ENCODE results near the gene DSCAML1.

DSCAML1 gene

DNA sequence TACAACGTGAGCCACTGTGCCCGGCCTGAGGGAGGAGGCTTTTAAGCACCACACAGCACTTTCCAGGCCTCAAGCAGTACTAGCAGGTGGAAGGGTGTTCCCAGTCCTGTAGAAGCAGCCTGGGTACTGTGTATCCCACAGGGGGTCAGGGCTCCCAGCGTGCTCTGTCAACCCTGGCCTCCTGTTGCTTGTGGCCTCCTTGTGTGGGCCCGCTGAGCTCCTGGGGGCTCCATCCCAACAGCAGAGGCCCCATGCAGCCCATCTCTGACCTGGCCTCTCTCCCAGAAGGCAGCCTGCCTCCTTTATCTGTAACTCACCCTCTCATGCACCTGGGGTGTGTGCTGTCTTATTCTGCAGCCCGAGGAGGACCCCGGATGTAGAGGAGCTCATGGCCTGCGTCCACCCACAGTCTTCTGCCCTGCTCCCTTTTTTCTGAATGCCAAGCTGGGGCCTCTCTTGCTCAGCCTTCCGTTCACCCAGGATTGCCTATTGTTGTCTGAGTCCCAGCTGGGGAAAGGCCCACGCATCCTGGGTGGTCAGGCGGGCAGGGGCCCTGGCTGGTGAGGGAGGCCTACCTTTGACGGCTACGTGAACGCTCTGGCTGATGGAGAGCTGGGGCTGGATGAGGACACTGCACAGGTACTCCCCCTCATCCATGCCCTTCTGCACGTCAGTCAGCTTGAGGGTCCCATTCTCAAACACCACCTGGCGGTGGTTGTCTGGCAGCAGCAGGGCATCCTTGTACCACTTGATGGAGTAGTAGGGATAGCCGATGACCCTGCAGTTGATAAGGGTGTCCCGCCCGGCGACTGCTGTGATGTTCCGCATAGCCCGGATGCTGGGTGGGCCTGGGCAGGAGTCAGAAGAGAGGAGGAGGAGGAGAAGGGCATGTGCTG is 280.9 kb downstream of the DSCAML1 start:
- DNase-seq (ENCODE audit: extremely low spot score) = no peak
- CTCF ChIA-PET = no interaction called here
- no peak for TF ChIP-seq ARNT (IDR thresholded peaks at IDR 0.05)
- TF ChIP-seq FOXM1 (IDR thresholded peaks at IDR 0.05; ENCODE audit: borderline replicate concordance) = no peak
- TF ChIP-seq, protein P1, sequence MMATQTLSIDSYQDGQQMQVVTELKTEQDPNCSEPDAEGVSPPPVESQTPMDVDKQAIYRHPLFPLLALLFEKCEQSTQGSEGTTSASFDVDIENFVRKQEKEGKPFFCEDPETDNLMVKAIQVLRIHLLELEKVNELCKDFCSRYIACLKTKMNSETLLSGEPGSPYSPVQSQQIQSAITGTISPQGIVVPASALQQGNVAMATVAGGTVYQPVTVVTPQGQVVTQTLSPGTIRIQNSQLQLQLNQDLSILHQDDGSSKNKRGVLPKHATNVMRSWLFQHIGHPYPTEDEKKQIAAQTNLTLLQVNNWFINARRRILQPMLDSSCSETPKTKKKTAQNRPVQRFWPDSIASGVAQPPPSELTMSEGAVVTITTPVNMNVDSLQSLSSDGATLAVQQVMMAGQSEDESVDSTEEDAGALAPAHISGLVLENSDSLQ (IDR thresholded peaks at IDR 0.05) = no peak
- TF ChIP-seq ELF4 (IDR thresholded peaks at IDR 0.05) = no peak
- no peak for TF ChIP-seq L3MBTL2 (conservative IDR thresholded peaks at IDR 0.05)
- TF ChIP-seq HDGF (IDR thresholded peaks at IDR 0.05; ENCODE audit: borderline replicate concordance) = no peak
- TF ChIP-seq NFRKB (IDR thresholded peaks at IDR 0.05) = no peak
- no peak for TF ChIP-seq FOXA1 (IDR thresholded peaks at IDR 0.05)
- TF ChIP-seq BHLHE40 (IDR thresholded peaks at IDR 0.05; ENCODE audit: borderline replicate concordance) = no peak
- no peak for TF ChIP-seq TARDBP (IDR thresholded peaks at IDR 0.05)
- TF ChIP-seq CTBP1 (IDR thresholded peaks at IDR 0.05; ENCODE audit: borderline replicate concordance) = no peak
- TF ChIP-seq ZNF384 (IDR thresholded peaks at IDR 0.05) = no peak
- TF ChIP-seq SUZ12 (IDR thresholded peaks at IDR 0.05) = no peak
- TF ChIP-seq LEF1 (IDR thresholded peaks at IDR 0.05; ENCODE audit: borderline replicate concordance) = no peak
- TF ChIP-seq FOXK2 (IDR thresholded peaks at IDR 0.05) = no peak
- no peak for TF ChIP-seq SP1 (IDR thresholded peaks at IDR 0.05)
- POLR2A ChIA-PET = no interaction called here

GRCh38 chr11:117514256-117514655 is 282.8 kb downstream of the DSCAML1 start:
- no peak for DNase-seq (ENCODE audit: extremely low spot score)
- ChIA-PET POLR2A (no interaction called here), CTCF (interaction anchor here (0.6 kb wide), 1 partner anchor 242 kb away, joined by 8 read pairs; no protein-coding TSS in a partner anchor)
- TF ChIP-seq ZNF384 (IDR thresholded peaks at IDR 0.05) = no peak
- no peak for TF ChIP-seq L3MBTL2 (conservative IDR thresholded peaks at IDR 0.05)

GRCh38 chr11:117513666-117514065 is 283.4 kb downstream of the DSCAML1 start:
- no peak for TF ChIP-seq FOXK2 (IDR thresholded peaks at IDR 0.05)
- no peak for TF ChIP-seq FOXM1 (IDR thresholded peaks at IDR 0.05; ENCODE audit: borderline replicate concordance)
- TF ChIP-seq, protein P1 (IDR thresholded peaks at IDR 0.05) = no peak
- TF ChIP-seq L3MBTL2 (conservative IDR thresholded peaks at IDR 0.05) = no peak
- no peak for TF ChIP-seq CTBP1 (IDR thresholded peaks at IDR 0.05; ENCODE audit: borderline replicate concordance)

DNA sequence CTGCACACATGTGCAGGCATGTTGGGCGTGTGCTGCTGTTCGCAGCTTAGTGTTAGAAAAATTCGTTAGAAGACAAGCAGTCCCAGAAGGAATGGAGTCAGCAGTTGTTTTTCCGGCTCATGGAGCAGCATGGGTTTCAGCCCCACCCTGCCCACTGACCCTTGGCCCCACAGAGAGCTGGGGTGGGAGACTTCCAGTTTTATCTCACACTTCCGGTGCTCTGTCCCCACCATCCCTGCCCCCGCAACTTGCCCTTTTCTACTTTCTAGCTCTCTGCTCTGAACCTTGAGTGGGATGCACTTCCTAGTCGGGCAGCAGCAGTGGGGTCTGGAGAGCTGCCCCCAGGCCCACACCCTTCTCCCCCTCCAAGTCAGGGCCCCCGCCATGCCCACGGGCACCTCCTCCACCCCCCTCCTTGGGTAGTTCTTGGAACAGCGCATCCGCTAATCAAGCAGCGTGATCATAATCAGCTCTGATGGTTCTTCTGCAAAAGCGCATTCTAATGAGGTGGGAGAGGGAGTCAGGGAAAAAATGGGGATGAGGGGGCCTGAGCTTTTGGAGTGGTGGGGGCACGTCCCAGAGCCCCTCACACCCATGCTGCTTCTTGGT is 285.0 kb downstream of the DSCAML1 start:
- POLR2A ChIA-PET = no interaction called here
- CTCF ChIA-PET = no interaction called here
- no peak for DNase-seq (ENCODE audit: extremely low spot score)
- TF ChIP-seq FOXM1 (IDR thresholded peaks at IDR 0.05; ENCODE audit: borderline replicate concordance) = no peak
- TF ChIP-seq HDGF (IDR thresholded peaks at IDR 0.05; ENCODE audit: borderline replicate concordance) = no peak
- no peak for TF ChIP-seq CTBP1 (IDR thresholded peaks at IDR 0.05; ENCODE audit: borderline replicate concordance)
- TF ChIP-seq BHLHE40 (IDR thresholded peaks at IDR 0.05; ENCODE audit: borderline replicate concordance) = no peak
- no peak for TF ChIP-seq FOXA1 (IDR thresholded peaks at IDR 0.05)
- TF ChIP-seq, protein P1 (IDR thresholded peaks at IDR 0.05) = no peak
- no peak for TF ChIP-seq SP1 (IDR thresholded peaks at IDR 0.05)
- TF ChIP-seq ELF4 (IDR thresholded peaks at IDR 0.05) = no peak
- no peak for TF ChIP-seq TARDBP (IDR thresholded peaks at IDR 0.05)
- no peak for TF ChIP-seq FOXK2 (IDR thresholded peaks at IDR 0.05)
- no peak for TF ChIP-seq LEF1 (IDR thresholded peaks at IDR 0.05; ENCODE audit: borderline replicate concordance)
- TF ChIP-seq NFRKB (IDR thresholded peaks at IDR 0.05) = no peak
- TF ChIP-seq L3MBTL2 (conservative IDR thresholded peaks at IDR 0.05) = no peak
- TF ChIP-seq ARNT (IDR thresholded peaks at IDR 0.05) = no peak
- no peak for TF ChIP-seq ZNF384 (IDR thresholded peaks at IDR 0.05)
- TF ChIP-seq SUZ12 (IDR thresholded peaks at IDR 0.05) = no peak

More at GRCh38 chr11:117513666-117514065, 283.4 kb downstream of the DSCAML1 start:
- ChIA-PET POLR2A (no interaction called here), CTCF (no interaction called here)
- no peak for DNase-seq (ENCODE audit: extremely low spot score)

- DNase-seq (ENCODE audit: extremely low spot score) = no peak
- CTCF ChIA-PET = no interaction called here
Observed at GRCh38 chr11:117511483-117511930, 285.5 kb downstream of the DSCAML1 start.

DNA sequence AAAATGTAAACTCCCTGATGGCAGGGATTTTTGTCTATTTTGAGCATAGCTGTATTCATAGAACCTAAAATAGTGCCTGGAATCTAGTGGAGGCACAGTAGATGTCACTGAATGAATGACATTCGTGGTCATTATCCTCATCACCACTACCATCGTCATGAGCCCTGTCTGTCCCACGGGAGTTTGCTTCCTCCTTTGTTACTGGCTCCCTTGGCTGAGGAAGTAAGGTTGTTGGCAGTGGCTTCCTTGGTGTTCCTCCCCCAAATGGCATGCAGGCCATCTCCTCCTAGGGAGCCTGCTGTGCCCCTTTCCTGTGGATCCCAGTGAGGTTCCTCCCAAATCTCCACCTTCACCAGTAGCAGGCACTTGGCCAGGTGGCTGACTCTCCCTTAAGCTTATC is 286.4 kb downstream of the DSCAML1 start:
- no peak for TF ChIP-seq FOXA1 (IDR thresholded peaks at IDR 0.05)
- no peak for TF ChIP-seq LEF1 (IDR thresholded peaks at IDR 0.05; ENCODE audit: borderline replicate concordance)
- TF ChIP-seq FOXK2 (IDR thresholded peaks at IDR 0.05) = no peak
- no peak for TF ChIP-seq ZNF384 (IDR thresholded peaks at IDR 0.05)
- CTCF ChIA-PET = no interaction called here
- POLR2A ChIA-PET = no interaction called here
- no peak for DNase-seq (ENCODE audit: extremely low spot score)

More at GRCh38 chr11:117511483-117511930, 285.5 kb downstream of the DSCAML1 start:
- TF ChIP-seq TARDBP (IDR thresholded peaks at IDR 0.05) (no peak), NFRKB (IDR thresholded peaks at IDR 0.05) (no peak), CTBP1 (IDR thresholded peaks at IDR 0.05; ENCODE audit: borderline replicate concordance) (no peak), LEF1 (IDR thresholded peaks at IDR 0.05; ENCODE audit: borderline replicate concordance) (no peak), FOXM1 (IDR thresholded peaks at IDR 0.05; ENCODE audit: borderline replicate concordance) (no peak), ARNT (IDR thresholded peaks at IDR 0.05) (no peak), ELF4 (IDR thresholded peaks at IDR 0.05) (no peak)
- POLR2A ChIA-PET = no interaction called here
